Bronchial epithelial cell (primary cell): ENCODE data around the gene NAP1L4. TPM values are rescaled to one million over a fixed set of nuclear protein-coding genes. Genes with fewer than 3 reads are reported as not detected.

ENCODE experiments used
- DNase-seq: peaks from one replicate; pipeline ENCODE4 v3.0.0-alpha.2; 2010; ENCODE audit warnings: low read depth
- FAIRE-seq: peaks from 2 replicates; lab custom pipeline; 2011; peaks lifted over from hg19 to GRCh38; lab: Jason Lieb, UNC
- H3K27me3 ChIP-seq: 2 replicates; pipeline ENCODE4 v1.5.1; 2011; ENCODE audit warnings: low read length; ENCODE audit not compliant: control insufficient read depth, insufficient read depth
- H3K36me3 ChIP-seq: 2 replicates; pipeline ENCODE4 v1.5.1; 2011; ENCODE audit warnings: low read length; ENCODE audit not compliant: control insufficient read depth, insufficient read depth
- H3K4me3 ChIP-seq: 2 replicates; pipeline ENCODE4 v1.5.1; 2011; ENCODE audit warnings: mild to moderate bottlenecking, low read depth, low read length, control low read depth
- CTCF ChIP-seq: IDR thresholded peaks from 2 replicates; pipeline ENCODE4 v1.5.1; 2011; ENCODE audit warnings: mild to moderate bottlenecking, moderate library complexity, low read length, control low read depth, inconsistent platforms; ENCODE audit not compliant: insufficient read depth, severe bottlenecking
- total RNA-seq: library from RNA; depleted of rRNA; stranded (reverse); fragments of >200 nt; gene quantifications from 2 replicates; pipeline ENCODE4 v1.2.1, GENCODE V29; 2014

The NAP1L4 gene
- total RNA-seq, 1 donor from 2014 or later: 101 TPM

DNA sequence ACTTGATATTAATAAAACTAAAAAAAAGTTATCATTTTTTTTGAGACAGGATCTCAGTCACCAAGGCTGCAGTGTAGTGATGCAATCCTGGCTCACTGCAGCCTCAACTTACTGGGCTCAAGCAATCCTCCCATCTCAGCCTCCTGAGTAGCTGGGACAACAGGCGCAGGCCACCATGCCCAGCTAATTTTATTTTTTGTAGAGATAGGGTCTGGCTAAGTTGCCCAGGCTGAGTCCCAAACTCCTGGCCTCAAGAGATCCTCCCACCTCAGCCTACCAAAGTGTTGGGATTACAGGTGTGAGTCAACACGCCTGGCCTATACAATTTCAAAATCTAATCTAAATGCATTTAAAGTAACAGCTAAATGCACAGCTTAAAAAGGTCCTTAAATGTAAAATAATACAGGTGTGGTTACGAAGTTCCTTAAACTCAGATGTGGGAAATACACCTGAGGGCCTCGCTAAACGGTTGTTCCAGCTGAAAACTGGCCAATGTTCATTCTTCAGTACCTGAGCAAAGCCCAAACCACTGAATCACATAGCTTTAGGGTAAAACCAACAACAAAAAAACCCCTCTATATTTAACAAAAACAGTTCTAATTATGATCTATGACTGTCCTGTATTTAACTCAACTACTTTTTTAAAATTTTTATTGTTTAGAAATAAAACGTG lies 11.8 kb downstream of the NAP1L4 start:
- H3K4me3 ChIP-seq: no peak overlapping the region
- FAIRE-seq (no peak), DNase-seq (peak; percentile 52)
- no peak for TF ChIP-seq CTCF
- H3K36me3 ChIP-seq: peaks cover 13% of the 10 kb centered on the region
- no peaks in the 10 kb centered on the region for H3K27me3 ChIP-seq

GRCh38 chr11:2977113-2977512 lies 15.0 kb downstream of the NAP1L4 start:
- FAIRE-seq (no peak), DNase-seq (no peak)
- peaks cover 26% of the 10 kb centered on the region for H3K36me3 ChIP-seq

DNA sequence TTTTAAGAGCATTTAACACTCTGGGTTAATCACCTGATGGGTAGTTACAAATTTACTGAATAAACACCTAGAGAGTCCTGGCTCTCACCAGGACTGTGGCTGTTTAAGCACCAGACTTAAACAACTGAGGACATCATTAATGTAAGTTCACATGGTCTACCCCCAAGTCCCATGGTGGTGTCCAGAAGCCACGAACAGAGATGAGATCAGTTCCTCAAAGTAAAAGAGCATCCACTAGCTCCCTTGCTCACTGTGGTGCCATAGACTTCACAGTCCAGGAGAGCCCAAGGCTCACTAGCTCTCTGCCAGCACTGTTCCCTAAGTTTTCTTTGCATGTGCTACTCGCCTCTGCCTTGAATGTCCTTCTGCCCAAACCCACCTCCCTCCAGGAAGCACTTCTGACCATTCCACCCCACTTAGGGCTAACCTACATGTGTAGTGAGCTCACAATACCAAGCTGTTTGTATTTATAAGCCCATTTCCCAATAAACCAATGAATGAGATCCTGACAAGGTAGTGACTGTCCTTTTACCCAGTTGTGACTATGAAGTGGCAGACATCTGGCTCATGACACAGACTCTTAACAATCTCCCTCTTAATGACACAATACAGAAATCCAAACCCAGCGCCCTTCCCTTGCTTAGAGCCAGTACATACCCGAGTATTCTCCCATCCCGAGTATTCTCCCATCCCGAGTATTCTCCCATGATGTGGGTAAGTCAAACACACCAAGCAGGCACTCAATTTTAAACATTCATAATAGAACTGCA lies 15.7 kb downstream of the NAP1L4 start:
- Histone ChIP-seq H3K36me3 (peaks cover 30% of the 10 kb centered on the region), H3K27me3 (no peaks in the 10 kb centered on the region), H3K4me3 (no peak overlapping the region)
- no peak for DNase-seq
- FAIRE-seq: no peak
- no peak for TF ChIP-seq CTCF

More at GRCh38 chr11:2977113-2977512, 15.0 kb downstream of the NAP1L4 start:
- H3K27me3 ChIP-seq: no peaks in the 10 kb centered on the region
- H3K4me3 ChIP-seq: no peak overlapping the region
- TF ChIP-seq CTCF: no peak

DNA sequence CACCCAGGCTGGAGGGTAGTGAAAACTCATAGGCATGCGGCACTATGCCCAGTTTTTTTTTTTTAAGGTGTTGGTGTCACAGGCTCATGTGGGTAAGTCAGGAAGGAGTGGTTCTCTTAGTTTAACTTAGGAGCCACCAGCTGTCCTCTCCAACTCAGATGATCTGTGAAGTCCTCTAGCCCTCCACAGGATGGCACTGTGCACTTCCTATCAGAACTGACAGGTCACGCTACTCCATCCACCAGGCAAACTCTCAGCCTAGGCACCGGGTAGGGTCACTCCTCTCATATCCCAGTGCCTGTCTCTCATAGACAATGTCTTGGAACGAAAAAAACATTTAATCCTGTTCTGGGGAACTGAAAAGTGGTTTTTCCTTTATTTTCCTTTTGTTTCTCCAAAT lies 16.5 kb downstream of the NAP1L4 start:
- Histone ChIP-seq H3K27me3 (no peaks in the 10 kb centered on the region), H3K4me3 (no peak overlapping the region), H3K36me3 (peaks cover 33% of the 10 kb centered on the region)
- peak; percentile 47 for DNase-seq
- TF ChIP-seq CTCF: peak; percentile 60
- peak; percentile 66 for FAIRE-seq

- DNase-seq: no peak
Measured at GRCh38 chr11:2974272-2974671, 17.9 kb downstream of the NAP1L4 start.

More at GRCh38 chr11:2974272-2974671, 17.9 kb downstream of the NAP1L4 start:
- Histone ChIP-seq H3K36me3 (peaks cover 46% of the 10 kb centered on the region), H3K4me3 (no peak overlapping the region), H3K27me3 (no peaks in the 10 kb centered on the region)
- TF ChIP-seq CTCF: no peak
- FAIRE-seq: no peak
